IMR-90 (cell line): ENCODE results near the gene USP20. TPM values are rescaled to one million over a fixed set of nuclear protein-coding genes. Genes with fewer than 3 reads are reported as not detected.

ENCODE experiments used
- ATAC-seq: fragments of 200-7000 bp; cut with Tn5 transposase; 2 replicates; pipeline ENCODE4 v1.9.1; 2020; ENCODE audit warnings: low read depth, mild to moderate bottlenecking, moderate library complexity
- BruUV-seq: library from RNA; stranded (reverse); fragments of 400-500 nt; replicated peaks from 2 replicates; lab custom pipeline; 2021; lab: Mats Ljungman, UMichigan
- CTCF ChIA-PET: fragments of 300-600 bp; formaldehyde crosslinking; extraction: SDS; loops from one replicate; lab custom pipeline; 2021; ENCODE audit warnings: antibody characterized with exemption; lab: Yijun Ruan, JAX
- POLR2A ChIA-PET: fragments of 300-600 bp; sonication (Branson Sonifier 250); formaldehyde crosslinking; loops from one replicate; lab custom pipeline; 2022; ENCODE audit warnings: antibody characterized with exemption; ENCODE audit not compliant: unreplicated experiment; lab: Charles Lee
- DNase-seq: peaks from one replicate; pipeline ENCODE4 v3.0.0; 2013
- H2AFZ ChIP-seq: replicated peaks from 2 replicates; pipeline ENCODE3; 2013; ENCODE audit warnings: low read length, mild to moderate bottlenecking; ENCODE audit not compliant: poor library complexity
- H2AK5ac ChIP-seq: 2 replicates; pipeline ENCODE4 v1.6.1; 2013; ENCODE audit warnings: low read depth, low read length, inconsistent platforms
- H2AK9ac ChIP-seq: replicated peaks from 2 replicates; pipeline ENCODE3; 2013; ENCODE audit warnings: mild to moderate bottlenecking, low read depth, low read length, moderate library complexity; ENCODE audit not compliant: poor library complexity
- H2BK120ac ChIP-seq: 2 replicates; pipeline ENCODE4 v1.6.1; 2013; ENCODE audit warnings: low read depth, low read length, inconsistent platforms
- H2BK15ac ChIP-seq: 3 replicates; pipeline ENCODE4 v1.6.1; 2013; ENCODE audit warnings: low read depth, low read length, inconsistent platforms
- H2BK20ac ChIP-seq: 2 replicates; pipeline ENCODE4 v1.6.1; 2013; ENCODE audit warnings: low read depth, mild to moderate bottlenecking, inconsistent platforms, low read length, moderate library complexity
- H2BK5ac ChIP-seq: 2 replicates; pipeline ENCODE4 v1.6.1; 2013; ENCODE audit warnings: mild to moderate bottlenecking, low read depth, low read length, inconsistent platforms; ENCODE audit not compliant: poor library complexity, severe bottlenecking
- H3K14ac ChIP-seq: replicated peaks from 2 replicates; pipeline ENCODE4 v1.6.1; 2013; ENCODE audit warnings: low read depth, low read length, inconsistent platforms
- H3K18ac ChIP-seq: 2 replicates; pipeline ENCODE4 v1.6.1; 2013; ENCODE audit warnings: low read depth, low read length, control low read depth
- H3K23ac ChIP-seq: 2 replicates; pipeline ENCODE4 v1.6.1; 2013; ENCODE audit warnings: low read depth, low read length, inconsistent platforms
- H3K27ac ChIP-seq: 2 replicates; pipeline ENCODE4 v1.5.1; 2013; ENCODE audit warnings: mild to moderate bottlenecking, control low read depth, low read length; ENCODE audit not compliant: insufficient read depth
- H3K27me3 ChIP-seq: 2 replicates; pipeline ENCODE4 v1.6.1; 2013; ENCODE audit warnings: low read length; ENCODE audit not compliant: control insufficient read depth, insufficient read depth
- H3K36me3 ChIP-seq: 2 replicates; pipeline ENCODE4 v1.6.1; 2013; ENCODE audit warnings: low read length, mixed read lengths; ENCODE audit not compliant: control insufficient read depth, insufficient read depth
- H3K4ac ChIP-seq: 2 replicates; pipeline ENCODE4 v1.6.1; 2013; ENCODE audit warnings: low read depth, low read length, inconsistent platforms
- H3K4me1 ChIP-seq: 2 replicates; pipeline ENCODE4 v1.6.1; 2013; ENCODE audit warnings: low read length, mixed read lengths; ENCODE audit not compliant: control insufficient read depth, insufficient read depth
- H3K4me2 ChIP-seq: 2 replicates; pipeline ENCODE4 v1.6.1; 2013; ENCODE audit warnings: low read depth, mild to moderate bottlenecking, control low read depth, low read length, moderate library complexity
- H3K4me3 ChIP-seq: 2 replicates; pipeline ENCODE4 v1.5.1; 2013; ENCODE audit warnings: low read depth, mild to moderate bottlenecking, control low read depth, low read length, moderate library complexity; ENCODE audit not compliant: insufficient read depth
- H3K56ac ChIP-seq: 2 replicates; pipeline ENCODE4 v1.6.1; 2013; ENCODE audit warnings: low read length, inconsistent platforms; ENCODE audit not compliant: insufficient read depth; ENCODE audit errors: extremely low read depth
- H3K79me1 ChIP-seq, 2 experiments: 2 replicates each; pipeline ENCODE4 v1.6.1; 2013; ENCODE audit warnings: low read length in 2 of 2, inconsistent platforms in 1 of 2, low read depth in 1 of 2
- H3K9ac ChIP-seq: 2 replicates; pipeline ENCODE4 v1.6.1; 2013; ENCODE audit warnings: low read depth, low read length, control low read depth
- H3K9me1 ChIP-seq: 2 replicates; pipeline ENCODE4 v1.6.1; 2013; ENCODE audit warnings: low read length, inconsistent platforms; ENCODE audit not compliant: insufficient read depth
- H3K9me3 ChIP-seq: 2 replicates; pipeline ENCODE4 v1.6.1; 2013; ENCODE audit warnings: low read length; ENCODE audit not compliant: control insufficient read depth, insufficient read depth
- H4K20me1 ChIP-seq: 2 replicates; pipeline ENCODE4 v1.6.1; 2013; ENCODE audit warnings: low read length, inconsistent platforms; ENCODE audit not compliant: insufficient read depth
- H4K5ac ChIP-seq: 2 replicates; pipeline ENCODE4 v1.6.1; 2013; ENCODE audit warnings: mild to moderate bottlenecking, low read depth, low read length, control low read depth
- H4K8ac ChIP-seq, 2 experiments: 2 replicates each; pipeline ENCODE4 v1.6.1; 2013; ENCODE audit warnings: low read depth in 2 of 2, low read length in 2 of 2, control low read depth in 1 of 2, inconsistent platforms in 1 of 2
- H4K91ac ChIP-seq: 2 replicates; pipeline ENCODE4 v1.6.1; 2013; ENCODE audit warnings: low read depth, low read length, inconsistent platforms; ENCODE audit not compliant: insufficient read depth
- POLR2A ChIP-seq: IDR thresholded peaks from 2 replicates; pipeline ENCODE4 v1.6.1; 2012; ENCODE audit warnings: mild to moderate bottlenecking, low read depth, low read length
- WGBS, 2 experiments: methylation state at CpG; one replicate each; pipeline versions ENCODE4 v1.1.5 to v1.1.7; 2013; ENCODE audit warnings: missing lambda C conversion rate in 2 of 2; ENCODE audit not compliant: insufficient read length in 1 of 2; ENCODE audit errors: extremely low coverage in 2 of 2; 5-methylcytosine and 5-hydroxymethylcytosine counted together
- dilution Hi-C: fragments of 300-500 bp; cut with HindIII; formaldehyde crosslinking; loops from one replicate; pipeline ENCODE4 v1.14.3; 2018; ENCODE audit warnings: low sequenced_read_pairs; ENCODE audit not compliant: unreplicated experiment
- in situ Hi-C: fragments of 300-500 bp; cut with MboI; formaldehyde crosslinking; loops from 3 replicates; pipeline ENCODE4 v1.14.3; 2019; ENCODE audit warnings: low sequenced_read_pairs, inconsistent platforms, mixed read lengths
- intact Hi-C: fragments of 100-400 bp; cut with micrococcal nuclease; formaldehyde crosslinking; loops from 2 replicates; pipeline ENCODE4 v1.10.0; 2022
- polyA plus RNA-seq, 3 experiments: library from polyadenylated mRNA; depleted of rRNA; stranded (reverse); fragments of >200 nt; gene quantifications; 2 replicates each; pipeline ENCODE4 v1.2.3, GENCODE V29; 2012; ENCODE audit warnings: low replicate concordance in 1 of 3
- total RNA-seq: library from RNA; depleted of rRNA; stranded (reverse); fragments of >200 nt; gene quantifications from 2 replicates; pipeline ENCODE4 v1.2.3, GENCODE V29; 2012
- TF ChIP-seq, protein P1 (sequence below): conservative IDR thresholded peaks from 2 replicates; pipeline ENCODE4 v1.5.1; 2012; ENCODE audit warnings: mild to moderate bottlenecking, low read depth, low read length, improper control_type of control experiment

USP20 gene
- total and polyA plus RNA-seq, 2 of the 4 experiments (the other 2 are of a cell fraction): 3.8 to 21.6 TPM

DNA sequence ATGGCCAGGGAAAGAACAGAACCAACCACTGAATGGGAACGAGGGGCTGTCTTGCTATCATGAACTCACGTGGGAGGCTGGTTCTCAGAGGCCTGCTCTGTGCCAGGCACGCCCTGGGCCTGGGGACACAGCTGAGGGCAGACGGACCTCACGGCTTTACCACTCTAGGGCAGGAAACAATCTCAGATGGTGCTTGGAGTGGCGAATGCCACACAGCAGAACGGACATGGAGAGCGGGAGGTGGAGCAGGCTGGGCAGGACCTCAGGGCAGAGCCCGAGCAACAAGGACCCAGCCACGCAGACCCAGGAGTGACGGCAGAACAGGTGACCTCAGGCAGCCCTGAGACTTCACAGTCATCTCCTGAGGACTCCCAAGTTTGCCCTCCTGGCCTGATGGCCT lies 20.0 kb upstream of the USP20 start:
- Histone ChIP-seq H2BK120ac (no peak overlapping the region), H3K23ac (no peak overlapping the region), H4K91ac (no peak overlapping the region), H4K20me1 (peaks cover 6% of the 10 kb centered on the region; the same call in 1 of the 2 replicates), H3K36me3 (peaks cover 52% of the 10 kb centered on the region), H3K14ac (no peak overlapping the region), H3K4me3 (no peak overlapping the region), H3K9me1 (no peaks in the 10 kb centered on the region; the same call in 1 of the 2 replicates), H3K9me3 (no peaks in the 10 kb centered on the region), H4K8ac (no peak overlapping the region), H3K4me1 (no peaks in the 10 kb centered on the region), H3K27me3 (no peaks in the 10 kb centered on the region), H3K9ac (no peak overlapping the region), H4K5ac (no peak overlapping the region), H2AK5ac (no peak overlapping the region), H3K18ac (no peak overlapping the region), H2BK15ac (no peak overlapping the region), H3K27ac (no peak overlapping the region), H2BK20ac (no peak overlapping the region), H2AK9ac (no peak overlapping the region), H2AFZ (no peak overlapping the region), H3K79me1 (peaks cover 5 to 37% of the 10 kb centered on the region in 2 experiments), H3K4ac (no peak overlapping the region), H3K4me2 (no peak overlapping the region), H2BK5ac (no peak overlapping the region), H3K56ac (no peak overlapping the region)
- intact Hi-C loops: no loop called here
- ChIA-PET POLR2A (no interaction called here), CTCF (no interaction called here)
- no peak for ATAC-seq
- in situ Hi-C loops: no loop called here
- TF ChIP-seq, protein P1, sequence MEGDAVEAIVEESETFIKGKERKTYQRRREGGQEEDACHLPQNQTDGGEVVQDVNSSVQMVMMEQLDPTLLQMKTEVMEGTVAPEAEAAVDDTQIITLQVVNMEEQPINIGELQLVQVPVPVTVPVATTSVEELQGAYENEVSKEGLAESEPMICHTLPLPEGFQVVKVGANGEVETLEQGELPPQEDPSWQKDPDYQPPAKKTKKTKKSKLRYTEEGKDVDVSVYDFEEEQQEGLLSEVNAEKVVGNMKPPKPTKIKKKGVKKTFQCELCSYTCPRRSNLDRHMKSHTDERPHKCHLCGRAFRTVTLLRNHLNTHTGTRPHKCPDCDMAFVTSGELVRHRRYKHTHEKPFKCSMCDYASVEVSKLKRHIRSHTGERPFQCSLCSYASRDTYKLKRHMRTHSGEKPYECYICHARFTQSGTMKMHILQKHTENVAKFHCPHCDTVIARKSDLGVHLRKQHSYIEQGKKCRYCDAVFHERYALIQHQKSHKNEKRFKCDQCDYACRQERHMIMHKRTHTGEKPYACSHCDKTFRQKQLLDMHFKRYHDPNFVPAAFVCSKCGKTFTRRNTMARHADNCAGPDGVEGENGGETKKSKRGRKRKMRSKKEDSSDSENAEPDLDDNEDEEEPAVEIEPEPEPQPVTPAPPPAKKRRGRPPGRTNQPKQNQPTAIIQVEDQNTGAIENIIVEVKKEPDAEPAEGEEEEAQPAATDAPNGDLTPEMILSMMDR: no peak
- no peak for TF ChIP-seq POLR2A
- WGBS, 2 experiments: 93% methylated on average over 9 of the region's 11 CpGs; no CpG with 5 or more reads in 1 of the 2 experiments
- no peak for DNase-seq
- dilution Hi-C loops: no loop called here
- no TSS peak for BruUV-seq
